PC-9 (cell line): ENCODE data around the gene F7. TPM values are rescaled to one million over a fixed set of nuclear protein-coding genes. Genes with fewer than 3 reads are reported as not detected.

Source experiments
- BruUV-seq: library from RNA; stranded (reverse); fragments of 400-500 nt; replicated peaks from 2 replicates; lab custom pipeline; 2021; lab: Mats Ljungman, UMichigan
- CTCF ChIA-PET: fragments of 300-600 bp; sonication (Branson Sonifier 250); formaldehyde crosslinking; loops from one replicate; lab custom pipeline; 2022; ENCODE audit warnings: antibody characterized with exemption; lab: Charles Lee
- POLR2A ChIA-PET: fragments of 300-600 bp; sonication (Branson Sonifier 250); formaldehyde crosslinking; loops from one replicate; lab custom pipeline; 2022; ENCODE audit warnings: antibody characterized with exemption; ENCODE audit not compliant: unreplicated experiment; lab: Charles Lee
- DNase-seq, 2 experiments: peaks; one replicate each; pipeline versions ENCODE4 v3.0.0 to v3.0.0-alpha.2; 2015 to 2022; ENCODE audit warnings: mixed read lengths in 1 of 2
- H2AFZ ChIP-seq: fragments of 200-600 bp; sonication (generic); 2 replicates; pipeline ENCODE4 v1.8.1; 2017; ENCODE audit warnings: antibody characterized with exemption
- H3F3A ChIP-seq: fragments of 200-600 bp; sonication (generic); 2 replicates; pipeline ENCODE4 v1.8.1; 2017; ENCODE audit warnings: antibody characterized with exemption, mild to moderate bottlenecking, low read depth; ENCODE audit not compliant: insufficient read depth
- H3K27ac ChIP-seq: fragments of 200-600 bp; sonication (generic); 2 replicates; pipeline ENCODE4 v1.6.1; 2016; ENCODE audit warnings: mixed run types
- H3K27me3 ChIP-seq: fragments of 200-600 bp; sonication (generic); 2 replicates; pipeline ENCODE4 v1.6.1; 2016; ENCODE audit warnings: low read depth, mixed run types; ENCODE audit not compliant: insufficient read depth
- H3K36me3 ChIP-seq: fragments of 200-600 bp; sonication (generic); 2 replicates; pipeline ENCODE4 v1.6.1; 2016; ENCODE audit warnings: low read depth, mixed run types
- H3K4me1 ChIP-seq: fragments of 200-600 bp; sonication (generic); replicated peaks from 2 replicates; pipeline ENCODE4 v1.6.1; 2016; ENCODE audit warnings: mixed run types; ENCODE audit not compliant: insufficient read depth
- H3K4me2 ChIP-seq: fragments of 200-600 bp; sonication (generic); 2 replicates; pipeline ENCODE4 v1.6.1; 2017; ENCODE audit warnings: mixed run types
- H3K4me3 ChIP-seq: fragments of 200-600 bp; sonication (generic); 2 replicates; pipeline ENCODE4 v1.6.1; 2016; ENCODE audit warnings: mixed run types
- H3K79me2 ChIP-seq: fragments of 200-600 bp; sonication (generic); 2 replicates; pipeline ENCODE4 v1.6.1; 2017; ENCODE audit warnings: low read depth, mixed run types
- H3K9me2 ChIP-seq: fragments of 200-600 bp; sonication (generic); 2 replicates; pipeline ENCODE4 v1.8.1; 2017; ENCODE audit warnings: mild to moderate bottlenecking; ENCODE audit not compliant: insufficient read depth
- H3K9me3 ChIP-seq: fragments of 200-600 bp; sonication (generic); 2 replicates; pipeline ENCODE4 v1.8.1; 2016; ENCODE audit warnings: low read depth; ENCODE audit not compliant: insufficient read depth
- H4K20me1 ChIP-seq: fragments of 200-600 bp; sonication (generic); 2 replicates; pipeline ENCODE4 v1.8.1; 2017; ENCODE audit not compliant: insufficient read depth
- CTCF ChIP-seq: fragments of 200-600 bp; sonication (generic); conservative IDR thresholded peaks from 2 replicates; pipeline ENCODE4 v1.6.1; 2017; ENCODE audit warnings: mixed run types, antibody characterized with exemption, mild to moderate bottlenecking, moderate library complexity
- EZH2 ChIP-seq: fragments of 200-600 bp; sonication (generic); IDR thresholded peaks from 2 replicates; pipeline ENCODE4 v1.8.0; 2017; ENCODE audit warnings: antibody characterized with exemption, low read depth
- intact Hi-C: fragments of 100-400 bp; cut with micrococcal nuclease; formaldehyde crosslinking; loops from one replicate; pipeline ENCODE4 v1.10.0; 2022; ENCODE audit not compliant: unreplicated experiment
- total RNA-seq: library from RNA; stranded (reverse); gene quantifications from 2 replicates; pipeline ENCODE4 v1.2.3, GENCODE V29; 2021

F7 gene
- total RNA-seq, 1 experiment from 2014 or later = not detected

GRCh38 chr13:113167155-113167554 is 61.6 kb downstream of the F7 start:
- no peaks in the 10 kb centered on the region for H3K79me2 ChIP-seq
- intact Hi-C loops = no loop called here
- H3K4me2 ChIP-seq = no peak overlapping the region
- TF ChIP-seq EZH2 (no peak), CTCF (no peak)
- H3K27me3 ChIP-seq = 0 out of 2 replicates have a peak, but pooled peaks cover 7% of the 10 kb centered on the region
- H3K27ac ChIP-seq = no peak overlapping the region
- ChIA-PET POLR2A (interaction anchor here (0.6 kb wide), 1 partner anchor 208 kb away, joined by 3 read pairs; no protein-coding TSS in a partner anchor), CTCF (no interaction called here)
- no peak for DNase-seq
- no peaks in the 10 kb centered on the region; the same call in 1 of the 2 replicates for H3F3A ChIP-seq
- H3K36me3 ChIP-seq = no peaks in the 10 kb centered on the region; the same call in 1 of the 2 replicates
- H2AFZ ChIP-seq = no peak overlapping the region
- BruUV-seq = no TSS peak
- no peaks in the 10 kb centered on the region for H3K4me1 ChIP-seq
- H3K9me3 ChIP-seq = no peaks in the 10 kb centered on the region
- no peaks in the 10 kb centered on the region for H4K20me1 ChIP-seq
- no peaks in the 10 kb centered on the region for H3K9me2 ChIP-seq
- H3K4me3 ChIP-seq = no peak overlapping the region

GRCh38 chr13:113167575-113167974 is 62.0 kb downstream of the F7 start:
- Histone ChIP-seq H3K4me3 (no peak overlapping the region), H3K4me1 (no peaks in the 10 kb centered on the region), H3K9me3 (no peaks in the 10 kb centered on the region), H3K27ac (no peak overlapping the region), H3K9me2 (no peaks in the 10 kb centered on the region), H3F3A (no peaks in the 10 kb centered on the region; the same call in 1 of the 2 replicates), H3K4me2 (no peak overlapping the region), H3K79me2 (no peaks in the 10 kb centered on the region), H3K27me3 (0 out of 2 replicates have a peak, but pooled peaks cover 7% of the 10 kb centered on the region), H2AFZ (no peak overlapping the region), H3K36me3 (no peaks in the 10 kb centered on the region; the same call in 1 of the 2 replicates), H4K20me1 (no peaks in the 10 kb centered on the region)
- TF ChIP-seq CTCF (no peak), EZH2 (no peak)
- POLR2A ChIA-PET = no interaction called here
- no peak for DNase-seq
- CTCF ChIA-PET = no interaction called here
- intact Hi-C loops = no loop called here
- BruUV-seq = no TSS peak

GRCh38 chr13:113168211-113168610 is 62.6 kb downstream of the F7 start:
- no TSS peak for BruUV-seq
- Histone ChIP-seq H3K4me3 (no peak overlapping the region), H3K27ac (no peak overlapping the region), H3K9me3 (no peaks in the 10 kb centered on the region), H3K36me3 (no peaks in the 10 kb centered on the region; the same call in 1 of the 2 replicates), H3K27me3 (0 out of 2 replicates have a peak, but pooled peaks cover 5% of the 10 kb centered on the region), H2AFZ (no peak overlapping the region), H3F3A (no peaks in the 10 kb centered on the region; the same call in 1 of the 2 replicates), H3K79me2 (no peaks in the 10 kb centered on the region), H4K20me1 (no peaks in the 10 kb centered on the region), H3K4me2 (no peak overlapping the region), H3K9me2 (no peaks in the 10 kb centered on the region), H3K4me1 (no peaks in the 10 kb centered on the region)
- ChIA-PET CTCF (interaction anchor here (0.6 kb wide), 1 partner anchor 101 kb away, joined by 9 read pairs; no protein-coding TSS in a partner anchor), POLR2A (no interaction called here)
- intact Hi-C loops = no loop called here
- DNase-seq = no peak
- TF ChIP-seq EZH2 = no peak
- TF ChIP-seq CTCF = no peak
